H1 (cell line): Measurements from ENCODE around the gene DCP2.

Source experiments
- CHD1 ChIP-seq: IDR thresholded peaks from 2 replicates; pipeline ENCODE4 v1.6.1; 2012; ENCODE audit warnings: low read depth, low read length, improper control_type of control experiment
- EP300 ChIP-seq, 2 experiments: IDR thresholded peaks; 1 replicate in 1 of 2; 2 replicates in 1 of 2; pipeline ENCODE4 v1.6.1; 2011 to 2012; ENCODE audit warnings: low read depth in 2 of 2, low read length in 2 of 2, mild to moderate bottlenecking in 2 of 2, borderline replicate concordance in 1 of 2, inconsistent platforms in 1 of 2, moderate library complexity in 1 of 2
- EZH2 ChIP-seq: fragments of 200-600 bp; sonication (generic); IDR thresholded peaks from 2 replicates; pipeline ENCODE4 v1.7.1; 2012; ENCODE audit warnings: low read depth, mild to moderate bottlenecking, moderate library complexity, low read length, inconsistent platforms; ENCODE audit not compliant: severe bottlenecking
- GABPA ChIP-seq: IDR thresholded peaks from 2 replicates; pipeline ENCODE4 v1.6.1; 2011; ENCODE audit warnings: mild to moderate bottlenecking, low read length, moderate library complexity, borderline replicate concordance; ENCODE audit not compliant: insufficient read depth
- HDAC2 ChIP-seq, 2 experiments: fragments of 300-600 bp in 1 of 2; sonication (generic) in 1 of 2; IDR thresholded peaks; 2 replicates each; pipeline ENCODE4 v1.6.1; 2011 to 2012; ENCODE audit warnings: low read depth in 2 of 2, low read length in 2 of 2, mild to moderate bottlenecking in 2 of 2, moderate library complexity in 2 of 2, borderline replicate concordance in 1 of 2, inconsistent platforms in 1 of 2
- RFX5 ChIP-seq: IDR thresholded peaks from 2 replicates; pipeline ENCODE4 v1.6.1; 2011; ENCODE audit warnings: low read depth, low read length, improper control_type of control experiment, borderline replicate concordance
- ZNF274 ChIP-seq: IDR thresholded peaks from 2 replicates; pipeline ENCODE4 v1.7.0; 2012; ENCODE audit warnings: low read length, borderline replicate concordance; ENCODE audit errors: extremely low read depth
- TF ChIP-seq, protein P1 (sequence below), 3 experiments: IDR thresholded peaks; 1 replicate in 2 of 3; 2 replicates in 1 of 3; pipeline versions ENCODE4 v1.5.1 to v1.6.1; 2011; ENCODE audit warnings: low read length in 3 of 3, mild to moderate bottlenecking in 3 of 3, inconsistent platforms in 2 of 3, low read depth in 1 of 3, moderate library complexity in 1 of 3; ENCODE audit not compliant: insufficient read depth in 1 of 3; ENCODE audit errors: control extremely low read depth in 1 of 3
- TF ChIP-seq, protein P2 (sequence below): IDR thresholded peaks from 2 replicates; pipeline ENCODE4 v1.6.1; 2012; ENCODE audit warnings: inconsistent platforms
- TF ChIP-seq, protein P3 (sequence below): IDR thresholded peaks from 2 replicates; pipeline ENCODE4 v1.6.1; 2011; ENCODE audit warnings: low read length, improper control_type of control experiment

DNA sequence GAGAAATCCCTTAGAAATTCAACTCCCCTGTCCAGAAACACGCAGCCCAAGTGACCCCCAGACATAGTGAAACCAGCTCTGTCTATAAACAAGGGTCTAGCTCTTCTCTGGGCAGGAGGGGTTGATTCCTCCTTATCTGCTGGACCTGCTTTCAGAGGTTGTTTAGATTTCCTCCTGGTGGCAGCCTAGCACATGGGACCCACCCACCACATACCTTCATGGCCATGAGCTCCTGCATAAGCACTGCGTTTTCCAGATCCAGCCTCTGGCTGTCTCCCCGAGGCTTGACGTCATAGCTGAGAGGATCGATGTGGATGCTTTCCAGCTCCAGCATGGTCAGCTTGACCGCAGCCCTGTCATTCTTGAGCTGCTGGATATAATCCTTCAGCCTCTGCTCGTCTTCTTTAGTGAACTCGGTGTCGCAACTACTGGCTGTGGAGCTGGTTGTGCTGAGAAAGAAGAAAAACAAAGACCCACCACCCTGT is 77.0 kb downstream of the DCP2 start:
- TF ChIP-seq, protein P1, sequence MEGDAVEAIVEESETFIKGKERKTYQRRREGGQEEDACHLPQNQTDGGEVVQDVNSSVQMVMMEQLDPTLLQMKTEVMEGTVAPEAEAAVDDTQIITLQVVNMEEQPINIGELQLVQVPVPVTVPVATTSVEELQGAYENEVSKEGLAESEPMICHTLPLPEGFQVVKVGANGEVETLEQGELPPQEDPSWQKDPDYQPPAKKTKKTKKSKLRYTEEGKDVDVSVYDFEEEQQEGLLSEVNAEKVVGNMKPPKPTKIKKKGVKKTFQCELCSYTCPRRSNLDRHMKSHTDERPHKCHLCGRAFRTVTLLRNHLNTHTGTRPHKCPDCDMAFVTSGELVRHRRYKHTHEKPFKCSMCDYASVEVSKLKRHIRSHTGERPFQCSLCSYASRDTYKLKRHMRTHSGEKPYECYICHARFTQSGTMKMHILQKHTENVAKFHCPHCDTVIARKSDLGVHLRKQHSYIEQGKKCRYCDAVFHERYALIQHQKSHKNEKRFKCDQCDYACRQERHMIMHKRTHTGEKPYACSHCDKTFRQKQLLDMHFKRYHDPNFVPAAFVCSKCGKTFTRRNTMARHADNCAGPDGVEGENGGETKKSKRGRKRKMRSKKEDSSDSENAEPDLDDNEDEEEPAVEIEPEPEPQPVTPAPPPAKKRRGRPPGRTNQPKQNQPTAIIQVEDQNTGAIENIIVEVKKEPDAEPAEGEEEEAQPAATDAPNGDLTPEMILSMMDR (IDR thresholded peaks at IDR 0.05; ENCODE audit: control extremely low read depth in 1 of 3, insufficient read depth in 1 of 3, low read depth in 1 of 3, low read length in 3 of 3) = no peak
- TF ChIP-seq GABPA (no peak), ZNF274 (no peak), EZH2 (no peak), EP300 (IDR thresholded peaks at IDR 0.05; ENCODE audit: borderline replicate concordance in 1 of 2, low read depth in 2 of 2, low read length in 2 of 2) (no peak), CHD1 (no peak), HDAC2 (IDR thresholded peaks at IDR 0.05; ENCODE audit: borderline replicate concordance in 1 of 2, low read depth in 2 of 2, low read length in 2 of 2) (no peak), RFX5 (no peak)
- TF ChIP-seq, protein P2, sequence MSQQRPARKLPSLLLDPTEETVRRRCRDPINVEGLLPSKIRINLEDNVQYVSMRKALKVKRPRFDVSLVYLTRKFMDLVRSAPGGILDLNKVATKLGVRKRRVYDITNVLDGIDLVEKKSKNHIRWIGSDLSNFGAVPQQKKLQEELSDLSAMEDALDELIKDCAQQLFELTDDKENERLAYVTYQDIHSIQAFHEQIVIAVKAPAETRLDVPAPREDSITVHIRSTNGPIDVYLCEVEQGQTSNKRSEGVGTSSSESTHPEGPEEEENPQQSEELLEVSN = no peak
- TF ChIP-seq, protein P3, sequence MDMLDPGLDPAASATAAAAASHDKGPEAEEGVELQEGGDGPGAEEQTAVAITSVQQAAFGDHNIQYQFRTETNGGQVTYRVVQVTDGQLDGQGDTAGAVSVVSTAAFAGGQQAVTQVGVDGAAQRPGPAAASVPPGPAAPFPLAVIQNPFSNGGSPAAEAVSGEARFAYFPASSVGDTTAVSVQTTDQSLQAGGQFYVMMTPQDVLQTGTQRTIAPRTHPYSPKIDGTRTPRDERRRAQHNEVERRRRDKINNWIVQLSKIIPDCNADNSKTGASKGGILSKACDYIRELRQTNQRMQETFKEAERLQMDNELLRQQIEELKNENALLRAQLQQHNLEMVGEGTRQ = no peak
